ENCODE results near the gene TLCD2. TPM values are rescaled to one million over a fixed set of nuclear protein-coding genes. Genes with fewer than 3 reads are reported as not detected.

The TLCD2 gene
- total and polyA plus RNA-seq, 2 of the 13 experiments (the other 11 are each of a cell fraction or from before 2014, with no cell fraction given), result 0.90 to 1.1 TPM

DNA sequence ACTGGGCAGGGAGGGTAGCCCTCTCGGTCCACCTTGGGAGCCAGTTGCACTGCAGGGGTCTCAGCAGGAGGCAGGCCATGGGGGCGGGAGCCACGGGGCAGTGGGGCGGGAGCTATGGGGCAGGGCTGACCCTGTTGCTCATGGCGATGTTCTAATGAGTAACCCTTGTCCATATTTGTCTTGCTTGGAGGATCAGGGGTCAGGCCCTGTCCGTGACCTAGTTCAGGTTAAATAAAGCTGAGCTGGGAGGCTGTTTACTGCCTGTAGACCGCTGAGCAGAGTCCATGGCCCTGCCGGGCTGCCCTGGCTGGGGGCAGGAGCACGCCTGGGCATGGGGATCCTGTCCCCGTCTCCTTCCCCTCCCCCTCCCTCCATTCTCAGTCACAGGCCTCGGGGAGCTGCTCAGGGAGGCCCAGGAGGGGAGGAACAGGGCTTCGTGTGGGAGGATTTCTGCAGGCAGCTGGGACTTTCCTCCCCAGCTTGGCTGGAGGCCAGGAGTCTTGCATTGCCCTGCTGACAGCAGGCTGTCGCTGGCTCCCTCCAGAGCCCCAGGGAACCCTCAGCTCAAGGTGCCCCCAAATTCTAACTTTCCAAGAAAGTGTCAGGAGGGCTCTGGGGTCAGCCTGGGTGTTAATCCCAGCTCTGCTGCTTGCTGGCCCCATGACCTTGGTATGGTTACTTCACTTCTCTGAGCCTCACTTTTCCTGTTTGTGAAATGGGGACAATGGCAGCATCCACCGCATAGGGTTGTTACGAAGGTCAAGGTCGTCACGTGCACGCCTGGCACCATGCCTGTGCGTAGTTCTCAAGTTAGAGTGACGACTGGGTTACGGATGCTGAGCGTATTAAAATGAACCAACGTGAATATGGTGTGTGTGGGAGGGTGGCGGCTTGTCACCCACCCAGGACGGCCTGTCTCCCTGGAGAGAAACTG, 26.4 kb upstream of the TLCD2 start (continued):
- TF ChIP-seq, protein P1, sequence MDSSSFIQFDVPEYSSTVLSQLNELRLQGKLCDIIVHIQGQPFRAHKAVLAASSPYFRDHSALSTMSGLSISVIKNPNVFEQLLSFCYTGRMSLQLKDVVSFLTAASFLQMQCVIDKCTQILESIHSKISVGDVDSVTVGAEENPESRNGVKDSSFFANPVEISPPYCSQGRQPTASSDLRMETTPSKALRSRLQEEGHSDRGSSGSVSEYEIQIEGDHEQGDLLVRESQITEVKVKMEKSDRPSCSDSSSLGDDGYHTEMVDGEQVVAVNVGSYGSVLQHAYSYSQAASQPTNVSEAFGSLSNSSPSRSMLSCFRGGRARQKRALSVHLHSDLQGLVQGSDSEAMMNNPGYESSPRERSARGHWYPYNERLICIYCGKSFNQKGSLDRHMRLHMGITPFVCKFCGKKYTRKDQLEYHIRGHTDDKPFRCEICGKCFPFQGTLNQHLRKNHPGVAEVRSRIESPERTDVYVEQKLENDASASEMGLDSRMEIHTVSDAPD (CRISPR knock-in tag; IDR thresholded peaks at IDR 0.05), result 0 out of 2 replicates have a peak, but pooled peaks have one; percentile 59
- TF ChIP-seq HOXA3 (CRISPR knock-in tag; IDR thresholded peaks at IDR 0.05), result peak; percentile 67
- no peak for TF ChIP-seq ZBTB42 (CRISPR knock-in tag; IDR thresholded peaks at IDR 0.05)
- no peak for TF ChIP-seq ZNF383 (CRISPR knock-in tag; IDR thresholded peaks at IDR 0.05; ENCODE audit: borderline replicate concordance)
- peak; percentile 73 for TF ChIP-seq ASH2L (IDR thresholded peaks at IDR 0.05; ENCODE audit: insufficient read length, low read depth, low read length)
- TF ChIP-seq, protein P2, sequence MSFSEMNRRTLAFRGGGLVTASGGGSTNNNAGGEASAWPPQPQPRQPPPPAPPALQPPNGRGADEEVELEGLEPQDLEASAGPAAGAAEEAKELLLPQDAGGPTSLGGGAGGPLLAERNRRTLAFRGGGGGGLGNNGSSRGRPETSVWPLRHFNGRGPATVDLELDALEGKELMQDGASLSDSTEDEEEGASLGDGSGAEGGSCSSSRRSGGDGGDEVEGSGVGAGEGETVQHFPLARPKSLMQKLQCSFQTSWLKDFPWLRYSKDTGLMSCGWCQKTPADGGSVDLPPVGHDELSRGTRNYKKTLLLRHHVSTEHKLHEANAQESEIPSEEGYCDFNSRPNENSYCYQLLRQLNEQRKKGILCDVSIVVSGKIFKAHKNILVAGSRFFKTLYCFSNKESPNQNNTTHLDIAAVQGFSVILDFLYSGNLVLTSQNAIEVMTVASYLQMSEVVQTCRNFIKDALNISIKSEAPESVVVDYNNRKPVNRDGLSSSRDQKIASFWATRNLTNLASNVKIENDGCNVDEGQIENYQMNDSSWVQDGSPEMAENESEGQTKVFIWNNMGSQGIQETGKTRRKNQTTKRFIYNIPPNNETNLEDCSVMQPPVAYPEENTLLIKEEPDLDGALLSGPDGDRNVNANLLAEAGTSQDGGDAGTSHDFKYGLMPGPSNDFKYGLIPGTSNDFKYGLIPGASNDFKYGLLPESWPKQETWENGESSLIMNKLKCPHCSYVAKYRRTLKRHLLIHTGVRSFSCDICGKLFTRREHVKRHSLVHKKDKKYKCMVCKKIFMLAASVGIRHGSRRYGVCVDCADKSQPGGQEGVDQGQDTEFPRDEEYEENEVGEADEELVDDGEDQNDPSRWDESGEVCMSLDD (CRISPR knock-in tag; IDR thresholded peaks at IDR 0.05; ENCODE audit: borderline replicate concordance), result peak; percentile 93
- peak; percentile 98 for TF ChIP-seq PHF5A (CRISPR knock-in tag; IDR thresholded peaks at IDR 0.05; ENCODE audit: low read depth, unreplicated experiment)
- TF ChIP-seq KMT2A (CRISPR knock-in tag; IDR thresholded peaks at IDR 0.05), result peak; percentile 58; the same call in 1 of the 2 replicates
- no peak for TF ChIP-seq ZNF296 (CRISPR knock-in tag; conservative IDR thresholded peaks at IDR 0.05)
- peak; percentile 75 for TF ChIP-seq HHEX (CRISPR knock-in tag; IDR thresholded peaks at IDR 0.05)
- 0 out of 2 replicates have a peak, but pooled peaks have one; percentile 13 for TF ChIP-seq ZNF766 (CRISPR knock-in tag; IDR thresholded peaks at IDR 0.05; ENCODE audit: borderline replicate concordance)
- TF ChIP-seq NFYB (CRISPR knock-in tag; IDR thresholded peaks at IDR 0.05), result 0 out of 2 replicates have a peak, but pooled peaks have one; percentile 12
- TF ChIP-seq TBP (CRISPR knock-in tag; IDR thresholded peaks at IDR 0.05), result no peak
- TF ChIP-seq KAT7 (CRISPR knock-in tag; IDR thresholded peaks at IDR 0.05; ENCODE audit: borderline replicate concordance), result peak; percentile 23; the same call in 1 of the 2 replicates
- TF ChIP-seq CHCHD3 (CRISPR knock-in tag; IDR thresholded peaks at IDR 0.05), result no peak; the same call in 1 of the 2 replicates
- TF ChIP-seq ZNF562 (CRISPR knock-in tag; IDR thresholded peaks at IDR 0.05; ENCODE audit: borderline replicate concordance), result no peak
- no peak; the same call in none of the 2 replicates for TF ChIP-seq ARNT2 (CRISPR knock-in tag; IDR thresholded peaks at IDR 0.05; ENCODE audit: low read depth)
- TF ChIP-seq GFI1 (CRISPR knock-in tag; IDR thresholded peaks at IDR 0.05; ENCODE audit: borderline replicate concordance), result peak; percentile 93
- 0 out of 2 replicates have a peak, but pooled peaks have one; percentile 68 for TF ChIP-seq RELA (CRISPR knock-in tag; IDR thresholded peaks at IDR 0.05)
- TF ChIP-seq, protein P3, sequence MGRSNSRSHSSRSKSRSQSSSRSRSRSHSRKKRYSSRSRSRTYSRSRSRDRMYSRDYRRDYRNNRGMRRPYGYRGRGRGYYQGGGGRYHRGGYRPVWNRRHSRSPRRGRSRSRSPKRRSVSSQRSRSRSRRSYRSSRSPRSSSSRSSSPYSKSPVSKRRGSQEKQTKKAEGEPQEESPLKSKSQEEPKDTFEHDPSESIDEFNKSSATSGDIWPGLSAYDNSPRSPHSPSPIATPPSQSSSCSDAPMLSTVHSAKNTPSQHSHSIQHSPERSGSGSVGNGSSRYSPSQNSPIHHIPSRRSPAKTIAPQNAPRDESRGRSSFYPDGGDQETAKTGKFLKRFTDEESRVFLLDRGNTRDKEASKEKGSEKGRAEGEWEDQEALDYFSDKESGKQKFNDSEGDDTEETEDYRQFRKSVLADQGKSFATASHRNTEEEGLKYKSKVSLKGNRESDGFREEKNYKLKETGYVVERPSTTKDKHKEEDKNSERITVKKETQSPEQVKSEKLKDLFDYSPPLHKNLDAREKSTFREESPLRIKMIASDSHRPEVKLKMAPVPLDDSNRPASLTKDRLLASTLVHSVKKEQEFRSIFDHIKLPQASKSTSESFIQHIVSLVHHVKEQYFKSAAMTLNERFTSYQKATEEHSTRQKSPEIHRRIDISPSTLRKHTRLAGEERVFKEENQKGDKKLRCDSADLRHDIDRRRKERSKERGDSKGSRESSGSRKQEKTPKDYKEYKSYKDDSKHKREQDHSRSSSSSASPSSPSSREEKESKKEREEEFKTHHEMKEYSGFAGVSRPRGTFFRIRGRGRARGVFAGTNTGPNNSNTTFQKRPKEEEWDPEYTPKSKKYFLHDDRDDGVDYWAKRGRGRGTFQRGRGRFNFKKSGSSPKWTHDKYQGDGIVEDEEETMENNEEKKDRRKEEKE (IDR thresholded peaks at IDR 0.05), result no peak

Measured in HepG2 (cell line).